Epidermal melanocyte (primary cell): Measurements from ENCODE around the gene PDC.
"Not testable (repeated sequence)": the region's sequence is repeated elsewhere in the genome, so short reads cannot be mapped to it uniquely, and the experiment has no call there.

Experiments used
- DNase-seq: peaks from one replicate; pipeline ENCODE4 v3.0.0; 2011; ENCODE audit warnings: low spot score; ENCODE audit not compliant: insufficient read length

PDC gene

DNA sequence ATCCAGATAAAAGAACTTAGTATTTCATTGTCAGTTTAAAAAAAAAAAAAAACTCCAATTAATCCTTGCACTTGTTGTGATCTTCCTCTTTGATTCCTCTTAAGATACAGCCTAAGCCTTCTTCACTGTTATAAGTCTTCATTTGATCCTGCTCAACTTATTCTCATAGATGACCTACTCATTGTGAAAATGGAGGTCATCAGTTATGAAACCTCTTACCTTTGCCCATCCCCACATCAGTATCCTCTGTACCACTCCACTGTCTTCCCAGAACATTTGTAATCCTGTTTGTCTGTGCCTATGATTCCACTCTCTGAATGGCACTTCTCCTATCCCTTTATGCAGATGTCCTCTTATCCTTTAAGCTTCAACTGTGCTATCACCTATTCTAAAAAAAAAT, 57.3 kb downstream of the PDC start:
- no peak for DNase-seq

DNA sequence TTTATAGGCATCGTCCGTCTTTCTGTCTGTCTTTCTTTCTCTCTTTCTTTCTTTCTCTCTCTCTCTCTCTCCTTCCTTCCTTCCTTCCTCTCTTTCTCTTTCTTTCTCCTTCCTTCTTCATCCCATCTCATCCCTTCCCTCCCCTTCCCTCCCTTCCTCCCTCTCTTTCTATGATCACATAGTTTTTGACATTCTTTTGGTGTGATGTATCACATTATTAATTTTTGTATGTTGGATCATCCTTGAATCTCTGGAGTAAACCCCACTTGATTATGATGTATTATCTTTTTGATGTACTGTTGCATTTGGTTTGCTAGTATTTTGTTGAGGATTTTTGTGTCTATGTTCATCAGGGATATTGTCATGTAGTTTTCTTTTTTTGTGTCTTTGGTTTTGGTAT, 59.5 kb downstream of the PDC start:
- DNase-seq, result not testable (repeated sequence)
